GM23338 (cell line): ENCODE measurements around the gene RER1. TPM values are rescaled to one million over a fixed set of nuclear protein-coding genes. Genes with fewer than 3 reads are reported as not detected.

Experiments
- ATAC-seq: fragments of 200-7000 bp; cut with Tn5 transposase; 3 replicates; pipeline ENCODE4 v1.9.1; 2020
- DNase-seq: peaks from one replicate; pipeline ENCODE4 v3.0.0-alpha.2; 2015; ENCODE audit warnings: low spot score
- H2AFZ ChIP-seq: fragments of 200-600 bp; sonication (generic); 2 replicates; pipeline ENCODE4 v1.8.0; 2016; ENCODE audit warnings: antibody characterized with exemption, mild to moderate bottlenecking, moderate library complexity
- H3F3A ChIP-seq: fragments of 200-600 bp; sonication (generic); replicated peaks from 2 replicates; pipeline ENCODE4 v1.8.0; 2017; ENCODE audit warnings: antibody characterized with exemption, mixed run types, low read depth
- H3K27ac ChIP-seq: fragments of 200-600 bp; sonication (generic); 2 replicates; pipeline ENCODE4 v1.6.1; 2016; ENCODE audit warnings: low read depth
- H3K27me3 ChIP-seq: fragments of 200-600 bp; sonication (generic); 2 replicates; pipeline ENCODE4 v1.8.0; 2016; ENCODE audit warnings: mild to moderate bottlenecking, mixed run types, moderate library complexity; ENCODE audit not compliant: insufficient read depth
- H3K36me3 ChIP-seq: fragments of 200-600 bp; sonication (generic); 2 replicates; pipeline ENCODE4 v1.8.0; 2016; ENCODE audit warnings: mild to moderate bottlenecking; ENCODE audit not compliant: insufficient read depth
- H3K4me1 ChIP-seq: fragments of 200-600 bp; sonication (generic); 2 replicates; pipeline ENCODE4 v1.8.0; 2016; ENCODE audit warnings: mild to moderate bottlenecking, moderate library complexity; ENCODE audit not compliant: insufficient read depth
- H3K4me2 ChIP-seq: fragments of 200-600 bp; sonication (generic); 2 replicates; pipeline ENCODE4 v1.7.1; 2017; ENCODE audit warnings: mixed run types
- H3K4me3 ChIP-seq: fragments of 200-600 bp; sonication (generic); 2 replicates; pipeline ENCODE4 v1.6.1; 2016; ENCODE audit warnings: mixed run types
- H3K79me2 ChIP-seq: fragments of 200-600 bp; sonication (generic); replicated peaks from 2 replicates; pipeline ENCODE4 v1.8.0; 2017; ENCODE audit warnings: mild to moderate bottlenecking; ENCODE audit not compliant: insufficient read depth
- H3K9me2 ChIP-seq: fragments of 200-600 bp; sonication (generic); 2 replicates; pipeline ENCODE4 v1.8.0; 2017; ENCODE audit not compliant: insufficient read depth
- H4K20me1 ChIP-seq: fragments of 200-600 bp; sonication (generic); replicated peaks from 2 replicates; pipeline ENCODE4 v1.8.0; 2017; ENCODE audit warnings: mild to moderate bottlenecking; ENCODE audit not compliant: insufficient read depth
- H3K27ac Mint-ChIP-seq: 2 replicates; pipeline ENCODE4 v1.8.0; 2020; ENCODE audit warnings: inconsistent platforms, mild to moderate bottlenecking, moderate library complexity, mixed read lengths
- H3K27me3 Mint-ChIP-seq: 3 replicates; pipeline ENCODE4 v1.8.0; 2022; ENCODE audit warnings: low read depth, mild to moderate bottlenecking, moderate library complexity, mixed read lengths, inconsistent platforms; ENCODE audit not compliant: insufficient read depth, poor library complexity
- H3K36me3 Mint-ChIP-seq: 3 replicates; pipeline ENCODE4 v1.8.0; 2021; ENCODE audit warnings: low read depth, mild to moderate bottlenecking, inconsistent platforms, moderate library complexity, mixed read lengths
- H3K4me1 Mint-ChIP-seq: 3 replicates; pipeline ENCODE4 v1.8.0; 2020; ENCODE audit warnings: mild to moderate bottlenecking, inconsistent platforms, mixed read lengths
- H3K4me3 Mint-ChIP-seq: 3 replicates; pipeline ENCODE4 v1.8.0; 2021; ENCODE audit warnings: moderate library complexity, mild to moderate bottlenecking, inconsistent platforms, mixed read lengths
- H3K9me3 Mint-ChIP-seq: 3 replicates; pipeline ENCODE4 v1.8.0; 2020; ENCODE audit warnings: moderate library complexity, mild to moderate bottlenecking, inconsistent platforms, mixed read lengths
- JUNB ChIP-seq: IDR thresholded peaks from one replicate; pipeline ENCODE4 v1.6.1; 2016; ENCODE audit warnings: antibody characterized with exemption; ENCODE audit not compliant: unreplicated experiment
- NANOG ChIP-seq: IDR thresholded peaks from 2 replicates; pipeline ENCODE4 v1.6.1; 2016; ENCODE audit warnings: antibody characterized with exemption, borderline replicate concordance
- POLR2AphosphoS5 ChIP-seq: IDR thresholded peaks from 2 replicates; pipeline ENCODE4 v1.6.1; 2016; ENCODE audit warnings: antibody characterized with exemption, low read depth
- ZNF114 ChIP-seq: fragments of 250-450 bp; sonication (Bioruptor Pico); IDR thresholded peaks from 2 replicates; pipeline ENCODE4 v1.5.0; 2020; ENCODE audit warnings: mild to moderate bottlenecking, moderate library complexity
- ZNF331 ChIP-seq: fragments of 250-450 bp; sonication (Bioruptor Pico); IDR thresholded peaks from 2 replicates; pipeline ENCODE4 v1.5.0; 2020; ENCODE audit warnings: low read depth, mild to moderate bottlenecking, moderate library complexity
- polyA plus RNA-seq: library from polyadenylated mRNA; unstranded; fragments of >200 nt; fragmentation: Nextera tagmentation; extraction: Ambion mirVana; gene quantifications from 2 replicates; pipeline ENCODE4 v1.2.1, GENCODE V29; 2016
- total RNA-seq: library from RNA; depleted of rRNA; stranded (reverse); fragments of >200 nt; shearing (Covaris generic); gene quantifications from 2 replicates; pipeline ENCODE4 v1.2.3, GENCODE V29; 2014

The RER1 gene
- total and polyA plus RNA-seq, 2 experiments from 2014 or later = 58.4 to 99.5 TPM

DNA sequence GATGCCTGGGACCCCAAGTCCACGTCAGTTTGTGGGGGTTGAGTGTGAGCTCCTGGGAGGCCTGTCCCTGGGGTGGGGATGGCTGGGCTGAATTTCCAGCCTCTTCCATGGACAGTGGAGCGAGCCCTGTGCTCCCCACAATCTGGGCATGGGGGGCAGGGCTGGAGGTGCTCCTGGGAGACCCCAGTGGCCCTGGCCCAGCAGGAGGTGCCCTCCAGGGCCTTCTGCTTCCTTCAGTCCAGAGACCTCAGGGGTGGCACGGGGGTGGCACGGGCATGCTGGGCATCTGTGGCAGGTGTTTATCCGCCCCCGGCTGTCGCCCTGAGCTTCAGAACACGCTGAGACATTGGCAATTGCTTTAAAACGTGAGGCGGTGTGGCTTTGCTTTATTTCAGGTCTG lies 41.1 kb upstream of the RER1 start:
- no peak overlapping the region for H2AFZ ChIP-seq
- no peak for DNase-seq
- TF ChIP-seq ZNF331 (CRISPR knock-in tag) = no peak
- no peaks in the 10 kb centered on the region for H3K36me3 ChIP-seq
- no peak overlapping the region for H3K4me3 ChIP-seq
- H3K27me3 ChIP-seq = no peaks in the 10 kb centered on the region
- no peak overlapping the region for H3K27ac ChIP-seq
- Mint-ChIP-seq H3K4me1 (peaks cover 5% of the 10 kb centered on the region; the same call in 2 of the 3 replicates), H3K4me3 (no peak overlapping the region), H3K36me3 (no peaks in the 10 kb centered on the region; the same call in 2 of the 3 replicates), H3K27me3 (peaks cover 5% of the 10 kb centered on the region), H3K27ac (no peak overlapping the region), H3K9me3 (peaks cover 3% of the 10 kb centered on the region; the same call in 1 of the 3 replicates)
- no peaks in the 10 kb centered on the region for H4K20me1 ChIP-seq
- H3F3A ChIP-seq = 0 out of 2 replicates have a peak, but pooled peaks cover 3% of the 10 kb centered on the region
- H3K4me2 ChIP-seq = no peak overlapping the region
- H3K4me1 ChIP-seq = no peaks in the 10 kb centered on the region
- ATAC-seq = no peak
- H3K79me2 ChIP-seq = no peaks in the 10 kb centered on the region
- no peaks in the 10 kb centered on the region for H3K9me2 ChIP-seq

- Histone ChIP-seq H3K9me2 (no peaks in the 10 kb centered on the region), H2AFZ (no peak overlapping the region), H3K27me3 (no peaks in the 10 kb centered on the region), H3K4me3 (no peak overlapping the region), H4K20me1 (no peaks in the 10 kb centered on the region), H3K36me3 (no peaks in the 10 kb centered on the region), H3K4me2 (no peak overlapping the region), H3K79me2 (no peaks in the 10 kb centered on the region), H3K4me1 (no peaks in the 10 kb centered on the region), H3K27ac (peak overlapping the region; percentile 69; the same call in 1 of the 2 replicates), H3F3A (0 out of 2 replicates have a peak, but pooled peaks cover 3% of the 10 kb centered on the region)
- peaks cover 3% of the 10 kb centered on the region; the same call in 1 of the 3 replicates for H3K9me3 Mint-ChIP-seq
- peaks cover 5% of the 10 kb centered on the region for H3K27me3 Mint-ChIP-seq
- no peak overlapping the region for H3K4me3 Mint-ChIP-seq
- TF ChIP-seq NANOG (no peak), POLR2AphosphoS5 (no peak), ZNF114 (CRISPR knock-in tag) (no peak), JUNB (no peak)
- ATAC-seq (no peak), DNase-seq (no peak)
- H3K27ac Mint-ChIP-seq = no peak overlapping the region
- H3K36me3 Mint-ChIP-seq = no peaks in the 10 kb centered on the region; the same call in 2 of the 3 replicates
- peaks cover 5% of the 10 kb centered on the region; the same call in 2 of the 3 replicates for H3K4me1 Mint-ChIP-seq
Measured at GRCh38 chr1:2350911-2351655, 40.6 kb upstream of the RER1 start.

- H3K27ac ChIP-seq = peak overlapping the region; percentile 69; the same call in 1 of the 2 replicates
Measured at GRCh38 chr1:2351723-2352122, 39.9 kb upstream of the RER1 start.

More at GRCh38 chr1:2351723-2352122, 39.9 kb upstream of the RER1 start:
- DNase-seq (no peak), ATAC-seq (no peak)
- no peaks in the 10 kb centered on the region for H3K27me3 ChIP-seq
- TF ChIP-seq ZNF114 (CRISPR knock-in tag) = no peak
- no peaks in the 10 kb centered on the region for H3K9me2 ChIP-seq
- no peak overlapping the region for H3K4me2 ChIP-seq
- peaks cover 10% of the 10 kb centered on the region for H3K27me3 Mint-ChIP-seq
- H3K4me3 Mint-ChIP-seq = no peak overlapping the region
- no peak overlapping the region for H3K4me3 ChIP-seq
- no peaks in the 10 kb centered on the region for H4K20me1 ChIP-seq
- H3K27ac Mint-ChIP-seq = no peak overlapping the region
- H3K4me1 Mint-ChIP-seq = peaks cover 5% of the 10 kb centered on the region; the same call in 2 of the 3 replicates
- H3K36me3 ChIP-seq = no peaks in the 10 kb centered on the region
- no peak overlapping the region for H2AFZ ChIP-seq
- no peaks in the 10 kb centered on the region for H3K79me2 ChIP-seq
- H3K36me3 Mint-ChIP-seq = no peaks in the 10 kb centered on the region; the same call in 2 of the 3 replicates
- peaks cover 3% of the 10 kb centered on the region; the same call in 1 of the 3 replicates for H3K9me3 Mint-ChIP-seq
- H3F3A ChIP-seq = 0 out of 2 replicates have a peak, but pooled peaks cover 3% of the 10 kb centered on the region
- H3K4me1 ChIP-seq = no peaks in the 10 kb centered on the region
